GM18517 (cell line): ENCODE data around the gene SPI1.

Source experiments
- ATAC-seq: cut with Tn5 transposase; IDR thresholded peaks from one replicate; pipeline ENCODE4 v1.9.1; 2021; ENCODE audit warnings: mild to moderate bottlenecking, moderate library complexity; ENCODE audit not compliant: unreplicated experiment

The SPI1 gene

GRCh38 chr11:47407746-47408590, 29.6 kb upstream of the SPI1 start, which contains the start of gene SLC39A13:
Gene SLC39A13 (plus strand): TSS chr11:47408590. CDS start chr11:47410095, 1,505 bp downstream.
- peak; percentile 86 for ATAC-seq

GRCh38 chr11:47406896-47407745, 28.8 kb upstream of the SPI1 start:
- no peak for ATAC-seq

- ATAC-seq: no peak
Observed at GRCh38 chr11:47403571-47403970, 25.2 kb upstream of the SPI1 start.

GRCh38 chr11:47403135-47403534, 24.8 kb upstream of the SPI1 start:
- ATAC-seq: no peak

- peak; percentile 82 for ATAC-seq
Observed at GRCh38 chr11:47400768-47401279, 22.5 kb upstream of the SPI1 start.

- ATAC-seq: peak; percentile 46
Observed at GRCh38 chr11:47399860-47400767, 21.8 kb upstream of the SPI1 start.

- ATAC-seq: no peak
Observed at GRCh38 chr11:47398551-47398950, 20.2 kb upstream of the SPI1 start.

GRCh38 chr11:47398011-47398410, 19.7 kb upstream of the SPI1 start:
- ATAC-seq: no peak

GRCh38 chr11:47396049-47396320, 17.6 kb upstream of the SPI1 start:
- no peak for ATAC-seq

- ATAC-seq: no peak
Observed at GRCh38 chr11:47395223-47396048, 17.1 kb upstream of the SPI1 start.

- no peak for ATAC-seq
Observed at GRCh38 chr11:47394322-47395222, 16.2 kb upstream of the SPI1 start.

- no peak for ATAC-seq
Observed at GRCh38 chr11:47394050-47394321, 15.6 kb upstream of the SPI1 start.

- ATAC-seq: no peak
Observed at GRCh38 chr11:47393163-47394049, 15.1 kb upstream of the SPI1 start.

- ATAC-seq: no peak
Observed at GRCh38 chr11:47392546-47393162, 14.3 kb upstream of the SPI1 start.

- ATAC-seq: no peak
Observed at GRCh38 chr11:47391711-47392432, 13.5 kb upstream of the SPI1 start.

GRCh38 chr11:47391077-47391583, 12.8 kb upstream of the SPI1 start:
- ATAC-seq: no peak

- ATAC-seq: no peak
Observed at GRCh38 chr11:47390422-47390760, 12.0 kb upstream of the SPI1 start.
